HG02943 (cell line): ENCODE data around the gene PLD1.
"Not testable (repeated sequence)": the region's sequence is repeated elsewhere in the genome, so short reads cannot be mapped to it uniquely, and the experiment has no call there.

Experiments used
- ATAC-seq: cut with Tn5 transposase; IDR thresholded peaks from one replicate; pipeline ENCODE4 v1.9.1; 2021; ENCODE audit warnings: mild to moderate bottlenecking, low read depth, moderate library complexity; ENCODE audit not compliant: unreplicated experiment

The PLD1 gene

GRCh38 chr3:171748064-171748924 is 62.0 kb downstream of the PLD1 start:
- ATAC-seq = no peak

GRCh38 chr3:171747223-171747920 is 62.9 kb downstream of the PLD1 start:
- no peak for ATAC-seq

GRCh38 chr3:171746320-171747222 is 63.7 kb downstream of the PLD1 start:
- ATAC-seq = not testable (repeated sequence)

- ATAC-seq = no peak
Observed at GRCh38 chr3:171745577-171746319, 64.5 kb downstream of the PLD1 start.

- no peak for ATAC-seq
Observed at GRCh38 chr3:171744158-171744741, 66.0 kb downstream of the PLD1 start.

- ATAC-seq = no peak
Observed at GRCh38 chr3:171743327-171744157, 66.7 kb downstream of the PLD1 start.

- ATAC-seq = no peak
Observed at GRCh38 chr3:171741377-171741776, 68.9 kb downstream of the PLD1 start.

GRCh38 chr3:171736556-171736955 is 73.7 kb downstream of the PLD1 start:
- ATAC-seq = no peak

- ATAC-seq = no peak
Observed at GRCh38 chr3:171733561-171733960, 76.7 kb downstream of the PLD1 start.

- ATAC-seq = no peak
Observed at GRCh38 chr3:171732756-171733155, 77.5 kb downstream of the PLD1 start.

- no peak for ATAC-seq
Observed at GRCh38 chr3:171731691-171732090, 78.6 kb downstream of the PLD1 start.

- ATAC-seq = no peak
Observed at GRCh38 chr3:171729452-171730334, 80.6 kb downstream of the PLD1 start.

- ATAC-seq = no peak
Observed at GRCh38 chr3:171727288-171727687, 83.0 kb downstream of the PLD1 start.

- ATAC-seq = no peak
Observed at GRCh38 chr3:171718493-171719185, 91.6 kb downstream of the PLD1 start.

- ATAC-seq = no peak
Observed at GRCh38 chr3:171715155-171715554, 95.1 kb downstream of the PLD1 start.

GRCh38 chr3:171712171-171712938 is 97.9 kb downstream of the PLD1 start:
- no peak for ATAC-seq
